HG02642 (cell line): ENCODE measurements around the gene ENTPD8.
"Not testable (repeated sequence)": the region's sequence is repeated elsewhere in the genome, so short reads cannot be mapped to it uniquely, and the experiment has no call there.

Source experiments
- ATAC-seq: cut with Tn5 transposase; IDR thresholded peaks from one replicate; pipeline ENCODE4 v1.9.1; 2021; ENCODE audit warnings: mild to moderate bottlenecking; ENCODE audit not compliant: unreplicated experiment, poor library complexity

Gene ENTPD8

DNA sequence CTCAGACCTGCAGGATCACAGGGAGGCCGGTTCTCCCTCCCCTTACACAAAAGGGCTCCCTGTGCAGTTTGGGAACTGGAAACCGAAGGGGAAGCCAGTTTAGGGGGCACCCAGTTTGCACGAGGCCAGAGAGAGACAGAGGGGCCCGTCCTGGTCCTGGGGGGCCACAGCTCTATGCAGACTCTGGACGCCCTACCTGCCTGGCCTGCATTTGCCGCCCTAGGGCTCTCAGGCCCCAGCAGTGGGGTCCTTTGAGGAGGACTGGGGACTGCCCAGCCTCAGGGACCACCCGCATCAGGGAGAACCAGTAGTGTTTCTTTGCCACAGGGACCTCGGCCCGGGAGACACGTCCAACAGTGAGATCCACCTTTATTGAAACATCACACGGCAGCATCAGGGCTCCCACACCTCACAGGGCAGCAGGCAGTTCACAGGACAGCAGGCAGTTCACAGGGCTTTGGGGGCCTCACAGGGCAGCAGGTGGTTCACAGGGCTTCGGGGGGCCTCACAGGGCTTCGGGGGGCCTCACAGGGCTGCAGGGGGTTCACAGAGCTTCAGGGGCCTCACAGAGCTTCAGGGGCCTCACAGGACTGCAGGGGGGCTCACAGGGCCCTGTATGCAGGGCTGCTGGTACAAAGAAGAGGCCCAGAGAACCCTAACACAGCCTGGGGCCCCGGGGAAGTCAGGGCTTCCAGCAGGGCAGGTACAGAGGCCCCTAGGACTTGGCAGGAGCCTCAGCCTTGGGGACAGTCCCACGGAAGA is 18.6 kb upstream of the ENTPD8 start:
- ATAC-seq = no peak

DNA sequence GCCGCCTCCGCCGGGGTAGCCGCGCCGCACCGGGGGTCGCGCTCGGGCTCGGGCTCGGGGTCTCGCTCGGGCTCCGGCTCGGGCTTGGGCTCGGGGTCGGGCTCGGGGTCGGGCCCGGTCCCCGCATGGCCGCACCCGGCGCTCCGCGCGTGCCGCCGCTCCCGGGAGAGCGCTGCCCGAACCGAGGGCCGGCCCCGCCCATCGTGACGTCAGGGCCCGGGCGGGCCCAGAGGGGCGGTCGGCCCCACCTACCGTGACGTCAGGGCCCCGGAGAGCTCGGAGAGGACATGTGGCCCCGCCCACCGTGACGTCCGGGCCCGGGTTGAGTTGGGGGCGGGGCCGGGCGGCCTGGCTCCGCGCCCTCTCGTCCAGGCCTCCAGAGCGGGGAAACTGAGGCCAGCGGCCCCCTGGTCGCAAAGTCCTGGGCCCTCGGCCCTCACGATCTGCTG is 18.0 kb upstream of the ENTPD8 start, which contains the start of gene NSMF:
TSS of gene NSMF (minus strand) at position 183 of the 449 bp plus-strand sequence. CDS start 232 bp downstream, outside the sequence.
- ATAC-seq = peak; percentile 69

DNA sequence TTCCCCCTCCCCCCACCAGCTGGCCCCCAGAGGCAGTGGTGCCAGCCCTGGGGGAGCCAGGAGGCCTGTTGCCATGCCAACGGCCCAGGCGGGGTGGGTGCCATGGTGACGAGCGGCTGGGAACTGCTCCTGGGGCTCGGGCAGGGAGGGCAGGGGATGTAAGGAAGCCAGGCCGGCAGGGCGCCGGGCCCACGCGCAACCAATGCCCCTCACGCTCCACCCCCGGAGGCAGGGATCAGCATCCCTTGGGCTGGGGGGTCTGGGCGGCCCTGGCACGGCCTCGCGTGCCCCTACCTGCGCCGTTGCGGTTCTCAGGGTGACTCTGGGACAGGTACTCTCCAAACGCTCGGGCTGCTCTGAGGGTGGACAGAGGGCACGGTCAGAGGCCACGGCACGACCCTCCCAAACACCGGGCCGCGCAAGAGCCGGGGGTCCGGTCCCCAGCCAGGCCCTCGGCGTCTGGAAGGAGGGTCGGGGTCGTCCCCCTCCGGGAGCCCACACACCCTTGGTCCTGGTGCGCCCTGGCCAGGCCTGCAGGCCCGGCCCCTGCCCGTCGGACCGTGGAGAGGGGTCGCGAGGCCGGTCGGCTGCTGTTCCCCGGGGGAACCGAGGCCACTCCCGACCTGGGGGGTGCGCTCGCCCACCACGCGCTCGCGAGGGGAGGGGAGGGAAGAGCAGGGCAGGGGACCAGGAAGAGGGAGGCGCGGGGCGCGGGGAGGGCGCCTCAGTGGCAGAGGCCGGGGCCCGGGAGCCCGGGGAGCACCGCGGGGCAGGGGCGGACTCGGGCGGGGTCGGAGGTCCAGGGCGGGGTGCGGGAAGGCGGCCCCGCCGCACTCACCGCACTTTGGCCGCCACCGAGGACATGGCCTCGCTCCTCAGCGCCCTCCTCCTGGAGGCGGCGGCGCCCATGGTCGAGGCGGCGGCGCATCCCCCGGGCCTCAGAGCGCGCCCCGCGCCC is 17.3 kb upstream of the ENTPD8 start:
- no peak for ATAC-seq

DNA sequence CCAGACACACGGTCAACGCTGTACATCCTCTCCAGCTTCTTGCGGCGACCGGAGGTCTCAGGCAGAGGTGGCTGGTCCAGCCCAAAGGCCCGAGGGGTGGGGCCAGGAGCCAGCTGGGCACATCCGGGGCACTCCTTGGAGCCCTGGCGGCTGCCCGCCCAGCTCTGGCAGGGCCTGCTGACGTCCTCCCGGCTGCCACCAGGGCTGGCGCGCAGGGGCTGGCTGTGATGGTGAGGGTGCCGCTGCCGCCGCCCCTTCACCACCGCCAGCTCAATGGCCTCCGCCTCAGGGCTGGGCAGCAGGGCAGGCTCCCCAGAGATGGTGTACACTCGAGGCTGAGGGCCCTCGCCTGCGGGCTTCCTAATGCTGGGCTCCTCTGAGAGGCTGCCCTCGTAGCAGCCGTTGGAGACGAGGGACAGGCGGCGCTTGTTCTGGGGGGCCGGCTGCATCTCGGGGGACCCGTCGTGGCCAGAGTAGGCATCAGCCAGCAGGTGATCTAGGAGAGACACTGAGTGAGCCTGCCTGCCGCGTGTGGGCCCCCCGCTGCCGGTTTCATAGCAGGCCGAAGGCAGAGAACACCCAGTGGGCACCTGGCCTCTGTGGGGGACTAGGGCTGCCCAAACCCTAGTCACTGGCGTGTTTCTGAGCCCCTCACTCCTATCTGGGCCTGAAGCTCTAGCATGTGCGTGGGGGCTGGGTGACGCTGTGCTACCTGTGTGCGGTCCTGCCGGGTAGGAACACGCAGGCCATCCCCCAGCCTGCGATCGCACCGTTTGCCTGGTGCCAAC is 16.4 kb upstream of the ENTPD8 start:
- ATAC-seq = no peak

DNA sequence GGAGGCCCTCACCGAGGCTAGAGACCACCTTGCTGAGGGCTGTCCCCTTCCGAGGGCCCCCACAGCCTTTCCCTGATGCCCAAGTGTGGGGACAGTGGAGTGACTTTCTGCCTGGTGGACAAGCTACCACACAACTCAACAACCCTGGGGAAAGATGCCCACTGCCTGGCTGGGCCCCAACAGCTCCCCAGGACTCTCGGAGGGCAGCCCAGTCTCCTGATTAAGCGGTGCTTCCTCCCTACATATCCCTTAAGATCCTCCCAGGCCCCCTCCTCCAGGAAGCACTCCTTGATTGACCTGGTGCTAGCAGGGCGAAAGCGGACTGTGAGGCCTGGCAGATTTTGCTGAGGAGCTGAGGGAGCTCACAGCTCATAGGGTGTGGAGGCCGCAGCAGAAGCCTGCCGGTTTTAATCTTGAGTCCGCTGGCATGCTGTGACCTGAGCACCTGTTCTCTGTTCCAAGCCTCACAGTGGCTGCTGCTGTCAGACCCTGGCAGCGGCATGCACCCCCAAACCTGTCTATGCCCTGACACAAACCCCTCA is 15.8 kb upstream of the ENTPD8 start:
- no peak for ATAC-seq

DNA sequence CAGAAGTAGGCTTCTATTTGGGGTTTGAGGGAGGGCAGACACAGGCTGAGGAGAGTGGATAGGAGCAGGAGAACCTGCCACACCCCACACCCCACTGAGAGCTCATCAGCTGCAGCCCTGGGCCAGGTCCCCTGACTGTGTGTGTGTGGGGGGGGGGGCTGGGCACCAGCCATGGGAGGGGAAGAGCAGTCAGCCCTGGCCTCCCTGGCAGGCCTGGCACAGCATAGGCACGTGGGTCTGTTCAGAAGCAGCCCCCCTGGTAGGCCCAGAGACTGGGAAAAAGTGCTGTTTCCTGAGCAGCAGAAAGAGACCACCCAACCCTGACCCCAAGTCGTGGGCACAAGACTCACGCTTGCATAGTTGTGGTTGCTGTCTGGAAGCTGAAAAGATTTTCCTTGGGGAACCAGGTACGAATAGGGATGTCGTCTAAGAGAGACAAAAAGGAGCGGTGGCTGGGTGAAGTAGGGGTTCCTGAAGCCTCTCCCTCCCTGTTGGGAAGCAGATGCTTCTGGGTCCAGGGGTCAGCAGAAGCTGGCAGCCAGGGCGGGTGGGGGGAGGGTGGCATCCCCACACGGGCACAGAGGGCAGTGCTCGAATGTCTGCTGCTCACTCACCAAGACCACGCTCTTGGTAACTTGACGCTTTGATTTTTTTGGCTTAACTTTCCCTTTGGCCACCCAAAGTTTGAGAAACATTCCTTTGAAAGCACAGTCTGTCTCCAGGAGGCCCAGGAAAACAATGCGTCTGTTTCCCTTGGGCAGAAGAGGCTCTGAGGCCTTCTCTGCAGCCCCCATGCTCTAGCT is 15.1 kb upstream of the ENTPD8 start:
- ATAC-seq = no peak

DNA sequence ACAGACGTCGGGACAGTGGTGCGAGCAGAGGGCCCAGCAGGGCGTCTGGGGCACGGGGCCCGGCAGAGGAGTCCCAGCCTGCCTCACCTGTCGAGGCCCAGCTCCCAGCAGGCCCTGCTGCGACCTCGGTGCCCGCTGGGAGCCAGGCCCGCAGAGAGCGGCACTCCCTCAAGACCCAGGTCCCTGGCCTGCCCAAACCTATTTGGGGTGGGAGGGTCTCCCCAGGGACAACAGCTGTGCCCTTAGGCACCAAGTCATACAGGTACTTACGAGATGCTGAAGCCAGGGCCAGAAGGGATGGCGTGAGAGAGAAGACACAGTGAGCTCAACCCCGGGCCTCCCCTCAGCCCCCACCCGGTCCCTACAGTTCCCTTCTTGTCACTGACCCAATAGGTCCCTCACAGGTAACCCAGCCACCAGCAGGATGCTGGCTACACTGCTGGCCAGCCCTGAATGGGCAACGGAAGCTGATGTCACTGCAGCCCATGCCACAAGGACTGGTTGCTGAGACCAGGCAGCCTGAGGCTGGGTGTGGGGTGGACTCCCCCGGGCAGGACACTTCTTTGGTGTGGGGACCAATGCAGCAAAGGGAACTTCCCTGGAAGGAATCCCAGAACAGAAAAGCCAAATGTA is 14.3 kb upstream of the ENTPD8 start:
- ATAC-seq = no peak

DNA sequence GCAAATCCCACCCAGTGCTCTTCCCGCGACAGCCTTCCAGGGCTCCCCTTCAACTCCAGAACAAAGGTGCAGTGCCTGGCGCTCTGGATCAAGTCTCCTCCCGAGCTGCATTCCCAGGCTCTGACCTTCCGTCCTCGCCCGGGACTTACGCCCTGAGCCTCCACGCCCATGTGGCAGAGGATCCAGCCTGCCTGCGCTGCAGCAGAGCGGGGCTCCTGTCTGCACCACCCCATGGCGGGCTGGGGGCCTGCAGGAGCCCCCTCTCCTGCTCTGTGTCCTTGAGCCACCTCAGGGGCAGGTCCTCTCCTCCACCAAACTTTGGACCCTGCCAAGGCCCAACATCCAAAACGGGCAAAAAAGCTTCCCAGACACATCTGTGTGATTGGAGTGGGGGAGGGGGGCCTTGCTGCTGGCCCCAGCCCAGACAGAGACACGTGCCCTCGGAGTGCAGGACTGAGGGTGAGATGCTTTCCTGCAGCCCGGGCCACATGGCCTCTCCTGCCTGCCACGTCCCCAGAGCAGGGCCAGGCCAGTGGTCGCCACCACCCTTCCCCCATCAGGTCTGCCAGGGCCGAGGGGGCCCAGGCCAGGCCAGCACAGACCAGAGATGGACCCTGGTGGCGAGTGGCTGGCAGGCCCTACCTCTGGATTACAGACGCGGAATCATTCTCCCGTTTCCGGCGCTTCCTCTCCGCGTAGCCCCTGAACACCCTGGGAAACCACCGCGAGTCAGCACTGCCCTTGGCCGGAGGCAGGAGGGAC is 13.6 kb upstream of the ENTPD8 start:
- no peak for ATAC-seq

DNA sequence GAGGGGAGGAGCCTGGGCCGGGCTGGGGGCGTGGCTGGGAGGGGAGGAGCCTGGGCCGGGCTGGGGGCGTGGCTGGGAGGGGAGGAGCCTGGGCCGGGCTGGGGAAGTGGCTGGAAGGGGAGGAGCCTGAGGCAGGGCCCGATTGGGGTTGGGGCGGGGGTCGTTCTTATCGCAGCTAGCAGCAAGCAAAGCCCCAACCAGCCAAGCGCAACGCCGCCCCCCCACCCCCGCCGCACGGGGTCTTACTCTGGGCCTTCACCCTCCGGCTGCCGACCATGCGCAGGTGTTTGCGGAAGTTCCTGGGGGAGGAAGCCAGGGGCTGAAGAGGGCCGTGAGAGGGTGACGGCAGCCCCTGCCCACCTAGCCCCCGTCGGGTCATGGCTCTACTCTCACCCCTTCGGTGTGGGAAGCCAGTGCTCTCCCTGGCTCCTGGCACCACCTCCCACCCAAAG is 13.0 kb upstream of the ENTPD8 start:
- ATAC-seq = no peak

DNA sequence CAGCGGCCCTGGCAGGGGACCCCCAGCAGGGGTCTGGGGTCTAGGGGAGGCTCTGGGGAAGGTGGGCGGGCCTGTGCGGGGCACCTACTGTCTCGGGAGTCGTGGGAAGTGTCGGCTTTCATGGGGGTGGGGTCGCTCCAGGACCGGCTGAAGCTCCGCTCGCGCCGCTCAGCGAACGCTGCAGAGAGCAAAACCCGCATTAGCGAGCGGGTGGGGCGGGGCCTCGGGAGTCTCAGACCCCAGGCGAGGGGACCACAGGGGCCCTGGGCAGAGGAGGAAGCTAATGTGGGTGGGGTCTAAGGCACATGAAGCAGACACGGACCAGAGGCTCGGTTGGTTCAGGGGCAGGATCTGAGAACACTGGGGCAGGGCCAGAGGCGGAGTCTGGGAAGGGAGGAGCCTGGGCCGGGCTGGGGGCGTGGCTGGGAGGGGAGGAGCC is 12.5 kb upstream of the ENTPD8 start:
- peak; percentile 43 for ATAC-seq

DNA sequence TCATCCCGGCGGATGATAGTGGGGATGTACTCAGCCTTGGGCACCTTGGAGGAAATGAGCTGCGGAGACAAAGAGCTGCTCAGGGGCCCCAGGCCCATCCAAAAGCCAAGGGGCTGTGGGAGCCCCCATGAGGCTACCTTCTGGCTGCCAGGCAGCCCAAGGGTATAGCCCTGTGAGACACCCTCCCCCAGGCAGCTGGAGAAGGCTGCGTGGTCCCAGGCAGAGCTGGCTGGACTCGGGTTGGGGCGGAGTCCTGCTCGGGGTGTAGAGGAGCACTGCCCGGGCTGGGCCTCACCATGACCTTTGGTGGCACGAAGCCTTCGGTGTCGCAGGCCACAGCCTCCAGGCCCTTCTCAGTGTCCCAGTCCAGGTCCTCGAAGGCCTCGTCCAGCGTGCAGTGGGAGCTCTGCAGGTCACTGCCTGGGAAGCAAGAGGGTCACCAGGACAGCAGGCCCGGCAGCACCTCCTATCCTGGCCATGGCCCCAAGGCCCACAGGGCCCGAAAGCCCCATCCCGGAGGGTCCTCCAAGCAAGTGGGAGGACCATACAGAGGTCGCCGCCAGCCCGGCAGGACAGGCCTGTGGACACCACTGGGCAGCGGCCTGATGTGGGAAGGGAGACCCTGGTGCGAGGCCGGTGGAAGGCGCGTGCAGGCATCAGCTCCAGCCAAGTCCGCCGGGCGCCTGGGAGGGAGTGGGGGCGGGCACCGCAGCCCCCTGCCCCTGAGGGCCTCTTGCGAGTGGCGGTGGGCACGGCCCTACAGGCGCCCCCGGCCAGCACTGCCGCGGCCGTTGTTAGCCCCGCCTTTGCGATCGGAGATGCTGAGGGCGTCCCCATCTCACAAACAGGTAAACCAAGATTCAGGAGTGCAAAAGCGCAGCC is 11.8 kb upstream of the ENTPD8 start:
- no peak for ATAC-seq

DNA sequence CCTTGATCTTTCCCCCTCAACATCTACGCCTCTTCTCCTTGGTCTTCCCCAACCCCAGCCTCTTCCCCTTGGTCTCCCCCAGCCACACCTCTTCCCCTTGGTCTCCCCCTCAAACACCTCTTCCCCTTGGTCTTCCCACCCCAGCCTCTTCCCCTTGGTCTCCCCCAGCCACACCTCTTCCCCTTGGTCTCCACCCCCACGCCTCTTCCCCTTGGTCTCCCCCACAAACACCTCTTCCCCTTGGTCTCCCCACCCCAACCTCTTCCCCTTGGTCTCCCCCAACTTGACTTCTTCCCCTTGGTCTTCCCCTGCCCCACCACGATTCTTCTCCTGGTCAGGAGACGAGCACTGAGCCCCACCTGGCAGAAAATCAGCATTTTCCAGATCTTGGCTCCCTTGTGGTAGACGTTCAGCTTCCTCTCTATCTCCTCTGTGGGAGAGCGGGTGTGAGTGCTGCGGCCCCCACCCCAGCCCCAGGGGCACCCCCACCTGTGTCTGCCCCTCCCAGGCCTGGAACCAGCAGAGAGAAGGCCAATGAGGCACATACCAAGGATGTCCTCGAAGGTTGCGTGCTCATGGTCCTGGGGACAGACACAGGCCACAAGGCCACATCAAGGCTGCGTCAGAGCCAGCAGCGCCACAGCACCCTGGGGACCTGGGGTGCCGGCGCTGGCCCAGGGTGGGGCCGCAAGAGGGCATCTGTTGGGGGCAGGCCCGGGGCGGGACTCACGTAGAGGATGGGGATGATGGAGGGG is 11.0 kb upstream of the ENTPD8 start:
- ATAC-seq = no peak

DNA sequence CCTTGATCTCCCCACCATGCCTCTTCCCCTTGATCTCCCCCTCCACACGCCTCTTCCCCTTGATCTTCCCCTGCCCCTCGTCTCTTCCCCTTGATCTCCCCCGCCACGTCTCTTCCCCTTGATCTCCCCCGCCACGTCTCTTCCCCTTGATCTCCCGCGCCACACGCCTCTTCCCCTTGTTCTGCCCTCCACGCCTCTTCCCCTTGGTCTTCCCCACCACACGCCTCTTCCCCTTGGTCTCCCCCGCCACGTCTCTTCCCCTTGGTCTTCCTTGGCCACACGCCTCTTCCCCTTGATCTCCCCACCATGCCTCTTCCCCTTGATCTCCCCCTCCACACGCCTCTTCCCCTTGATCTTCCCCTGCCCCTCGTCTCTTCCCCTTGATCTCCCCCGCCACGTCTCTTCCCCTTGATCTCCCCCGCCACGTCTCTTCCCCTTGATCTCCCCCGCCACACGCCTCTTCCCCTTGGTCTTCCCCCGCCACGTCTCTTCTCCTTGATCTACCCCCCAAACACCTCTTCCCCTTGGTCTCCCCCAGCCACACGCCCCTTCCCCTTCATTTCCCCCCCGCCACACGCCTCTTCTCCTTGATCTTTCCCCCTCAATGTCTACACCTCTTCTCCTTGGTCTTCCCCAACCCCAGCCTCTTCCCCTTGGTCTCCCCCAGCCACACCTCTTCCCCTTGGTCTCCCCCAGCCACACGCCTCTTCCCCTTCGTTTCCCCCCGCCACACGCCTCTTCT is 10.3 kb upstream of the ENTPD8 start:
- not testable (repeated sequence) for ATAC-seq

DNA sequence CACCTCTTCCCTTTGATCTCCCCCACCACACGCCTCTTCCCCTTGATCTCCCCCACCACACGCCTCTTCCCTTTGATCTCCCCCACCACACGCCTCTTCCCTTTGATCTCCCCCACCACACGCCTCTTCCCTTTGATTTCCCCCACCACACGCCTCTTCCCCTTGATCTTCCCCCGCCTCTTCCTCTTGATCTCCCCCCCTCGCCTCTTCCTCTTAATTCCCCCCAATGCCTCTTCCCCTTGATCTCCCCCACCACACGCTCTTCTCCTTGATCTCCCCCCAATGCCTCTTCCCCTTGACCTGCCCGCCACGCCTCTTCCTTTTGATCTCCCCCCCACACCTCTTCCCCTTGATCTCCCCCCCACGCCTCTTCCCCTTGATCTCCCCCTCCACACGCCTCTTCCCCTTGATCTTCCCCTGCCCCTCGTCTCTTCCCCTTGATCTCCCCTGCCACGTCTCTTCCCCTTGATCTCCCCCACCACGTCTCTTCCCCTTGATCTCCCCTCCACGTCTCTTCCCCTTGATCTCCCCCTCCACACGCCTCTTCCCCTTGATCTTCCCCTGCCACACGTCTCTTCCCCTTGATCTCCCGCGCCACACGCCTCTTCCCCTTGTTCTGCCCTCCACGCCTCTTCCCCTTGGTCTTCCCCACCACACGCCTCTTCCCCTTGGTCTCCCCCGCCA is 9.5 kb upstream of the ENTPD8 start:
- ATAC-seq = not testable (repeated sequence)

DNA sequence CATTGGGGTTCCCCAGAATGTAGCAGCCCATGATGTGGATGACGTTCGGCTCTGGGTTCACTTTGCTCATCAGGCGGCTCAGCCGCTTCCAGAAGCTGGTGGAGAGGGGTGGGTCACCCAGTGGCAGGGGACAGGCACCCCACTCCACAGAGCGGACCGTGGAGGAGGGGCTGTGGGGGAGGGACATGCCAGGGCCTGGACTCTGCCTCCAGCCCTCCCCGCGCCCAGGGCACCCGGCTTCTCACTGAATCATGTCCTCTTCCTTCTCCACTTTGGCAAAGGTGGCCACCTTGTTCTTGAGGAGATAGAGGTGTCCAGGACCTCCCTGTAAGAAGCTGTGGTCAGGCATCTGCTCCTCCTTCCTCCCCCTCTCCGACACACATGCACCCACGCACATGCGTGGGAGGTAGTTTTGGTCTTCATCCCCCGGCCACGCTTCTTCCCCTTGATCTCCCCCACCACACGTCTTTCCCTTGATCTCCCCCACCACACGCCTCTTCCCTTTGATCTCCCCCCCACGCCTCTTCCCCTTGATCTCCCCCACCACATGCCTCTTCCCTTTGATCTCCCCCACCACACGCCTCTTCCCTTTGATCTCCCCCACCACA is 8.9 kb upstream of the ENTPD8 start:
- no peak for ATAC-seq
